ENCODE results near the gene SOAT1.

DNA sequence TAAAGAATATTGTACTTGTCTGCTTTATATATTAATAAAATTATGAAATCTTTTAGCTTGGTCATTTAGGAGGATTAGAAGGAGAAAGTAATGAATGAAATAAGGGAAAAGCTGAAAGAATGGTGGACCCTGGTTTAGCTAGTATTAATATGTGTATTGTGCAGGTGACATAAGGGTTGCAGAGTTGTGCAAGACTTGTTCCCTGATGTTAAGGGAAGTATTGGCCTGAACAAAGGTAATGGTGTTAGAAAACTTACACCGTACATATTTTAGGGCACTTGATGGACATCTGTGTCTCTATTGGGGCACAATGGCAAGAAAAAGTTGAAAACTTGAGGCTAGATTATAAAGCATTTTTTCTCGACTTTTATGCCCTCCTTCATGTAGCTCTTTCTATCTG, 32.2 kb downstream of the SOAT1 start:
- TF ChIP-seq CTCF (IDR thresholded peaks at IDR 0.05) (no peak), POLR2A (IDR thresholded peaks at IDR 0.05) (no peak), POLR2AphosphoS5 (IDR thresholded peaks at IDR 0.05; ENCODE audit: insufficient read depth in 1 of 2, low read depth in 1 of 2) (no peak)

All from vagina (tissue), 2 donors.